ENCODE results near the gene NEU1.

NEU1 gene

GRCh38 chr6:31896493-31896855, 33.9 kb upstream of the NEU1 start:
- no peak for DNase-seq (ENCODE audit: low read depth in 2 of 2)

DNA sequence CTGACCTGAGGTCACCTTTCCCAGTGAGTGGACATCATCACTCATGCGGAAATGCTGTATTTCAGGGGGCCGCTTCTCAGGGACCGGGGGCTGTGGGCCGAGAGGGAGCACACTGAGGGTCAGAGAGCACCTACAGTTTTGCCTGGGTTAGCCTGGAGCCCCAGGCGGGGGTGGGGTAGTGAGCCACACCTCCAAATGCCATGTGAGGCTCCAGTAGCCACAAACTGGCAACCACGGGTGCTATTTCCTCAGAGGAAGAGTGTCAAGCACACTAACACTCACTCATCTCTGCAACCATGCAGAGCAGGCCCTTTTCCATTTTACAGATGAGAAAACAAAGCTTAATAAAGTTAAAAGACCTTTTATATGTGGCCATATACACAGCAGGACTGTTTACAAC, 30.2 kb upstream of the NEU1 start:
- DNase-seq (ENCODE audit: low read depth in 2 of 2): no peak

GRCh38 chr6:31889331-31889972, 26.8 kb upstream of the NEU1 start:
- no peak for DNase-seq (ENCODE audit: low read depth in 2 of 2)

DNA sequence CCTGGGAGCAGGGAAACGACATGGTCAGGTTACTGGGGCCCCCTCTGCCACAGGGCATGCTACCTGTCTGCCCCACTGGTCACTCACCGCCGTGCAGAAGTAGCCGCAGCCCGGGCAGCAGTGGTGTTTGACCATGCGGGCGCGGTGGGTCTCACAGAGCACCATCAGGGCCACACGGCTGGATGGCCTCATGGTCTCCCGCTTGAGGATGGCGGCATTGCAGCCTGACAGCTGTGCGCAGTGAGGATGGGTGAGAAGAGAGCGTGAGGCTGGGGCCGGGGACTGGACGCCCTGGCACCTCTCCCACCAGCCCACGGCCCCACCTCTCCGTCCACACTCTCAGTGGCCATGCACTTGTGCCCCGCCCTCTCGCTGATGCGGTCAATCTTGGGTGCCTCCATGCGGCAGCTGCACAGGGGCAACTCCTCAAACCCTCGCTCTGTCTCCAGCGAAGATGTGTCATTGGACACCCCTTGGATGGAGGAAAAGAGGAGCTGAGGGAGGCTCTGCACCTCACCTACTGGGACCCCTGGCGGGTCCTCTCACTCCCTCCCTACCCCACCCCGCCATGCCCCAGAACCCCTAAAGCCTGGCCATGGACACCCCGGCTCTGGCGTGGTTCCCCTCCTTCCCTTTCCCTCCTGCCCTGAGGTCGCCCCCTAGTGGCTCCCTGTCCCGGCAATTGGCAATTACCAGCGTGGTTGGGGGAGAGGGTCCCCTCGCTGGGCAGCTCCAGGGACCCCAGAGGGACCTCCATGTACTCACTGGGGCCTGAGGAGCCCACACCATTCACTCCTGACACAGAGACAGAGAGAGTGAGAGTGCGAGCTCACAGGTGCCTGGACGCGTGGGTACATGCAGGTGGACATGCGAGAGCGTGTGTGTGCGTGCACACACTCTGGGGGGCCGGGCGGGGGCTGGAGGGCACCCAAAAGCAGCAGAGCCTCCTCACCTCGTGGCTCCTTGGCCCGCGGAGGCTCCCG, 25.9 kb upstream of the NEU1 start:
- DNase-seq (ENCODE audit: low read depth in 2 of 2): peak in 1 of 2 donors; percentile 40

GRCh38 chr6:31887173-31888007, 24.8 kb upstream of the NEU1 start:
- no peak for DNase-seq (ENCODE audit: low read depth in 2 of 2)

DNA sequence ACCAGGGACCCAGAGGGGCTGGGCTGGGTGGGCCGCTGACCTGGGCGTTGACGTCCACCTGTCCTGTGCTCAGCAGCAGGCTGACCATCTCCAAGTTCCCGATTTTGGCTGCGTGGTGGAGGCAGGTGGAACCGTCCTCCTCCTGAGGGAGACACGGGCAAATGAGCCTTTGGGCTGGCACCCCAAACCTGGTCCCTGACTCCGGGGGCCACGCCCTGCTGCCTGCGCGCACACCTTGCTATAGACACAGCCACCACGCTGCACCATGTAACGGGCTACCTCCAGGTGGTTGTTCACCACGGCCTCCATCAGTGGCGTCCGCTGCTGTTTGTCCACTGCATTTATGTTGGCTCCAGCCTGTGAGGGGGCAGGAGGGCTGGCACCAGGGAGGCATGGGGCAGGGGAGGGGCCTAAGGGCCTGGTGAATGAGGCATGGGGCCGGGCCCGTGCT, 23.9 kb upstream of the NEU1 start:
- DNase-seq (ENCODE audit: low read depth in 2 of 2): no peak

GRCh38 chr6:31884528-31885035, 22.0 kb upstream of the NEU1 start:
- no peak for DNase-seq (ENCODE audit: low read depth in 2 of 2)

GRCh38 chr6:31883676-31884075, 21.1 kb upstream of the NEU1 start:
- DNase-seq (ENCODE audit: low read depth in 2 of 2): no peak

DNA sequence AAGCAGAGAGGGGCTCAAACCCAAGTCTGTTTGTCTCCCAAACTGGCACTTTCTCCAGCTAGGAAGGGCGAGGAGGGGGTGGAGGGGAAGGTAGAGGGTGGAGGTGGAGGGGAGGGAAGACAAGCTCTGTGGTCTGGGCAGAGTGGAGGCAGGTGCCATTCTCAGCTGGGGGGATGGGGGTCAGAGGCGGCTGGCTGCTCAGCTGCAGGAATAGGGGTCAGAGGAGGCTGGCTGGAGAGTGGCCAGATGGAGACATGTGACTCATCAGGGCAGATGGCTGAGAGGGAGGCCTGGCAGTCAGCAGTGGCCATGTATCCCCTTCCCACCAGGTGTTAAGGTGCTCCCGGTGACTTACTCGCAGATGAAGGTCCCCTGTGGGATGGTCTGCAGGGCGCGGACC, 19.7 kb upstream of the NEU1 start:
- DNase-seq (ENCODE audit: low read depth in 2 of 2): no peak

DNA sequence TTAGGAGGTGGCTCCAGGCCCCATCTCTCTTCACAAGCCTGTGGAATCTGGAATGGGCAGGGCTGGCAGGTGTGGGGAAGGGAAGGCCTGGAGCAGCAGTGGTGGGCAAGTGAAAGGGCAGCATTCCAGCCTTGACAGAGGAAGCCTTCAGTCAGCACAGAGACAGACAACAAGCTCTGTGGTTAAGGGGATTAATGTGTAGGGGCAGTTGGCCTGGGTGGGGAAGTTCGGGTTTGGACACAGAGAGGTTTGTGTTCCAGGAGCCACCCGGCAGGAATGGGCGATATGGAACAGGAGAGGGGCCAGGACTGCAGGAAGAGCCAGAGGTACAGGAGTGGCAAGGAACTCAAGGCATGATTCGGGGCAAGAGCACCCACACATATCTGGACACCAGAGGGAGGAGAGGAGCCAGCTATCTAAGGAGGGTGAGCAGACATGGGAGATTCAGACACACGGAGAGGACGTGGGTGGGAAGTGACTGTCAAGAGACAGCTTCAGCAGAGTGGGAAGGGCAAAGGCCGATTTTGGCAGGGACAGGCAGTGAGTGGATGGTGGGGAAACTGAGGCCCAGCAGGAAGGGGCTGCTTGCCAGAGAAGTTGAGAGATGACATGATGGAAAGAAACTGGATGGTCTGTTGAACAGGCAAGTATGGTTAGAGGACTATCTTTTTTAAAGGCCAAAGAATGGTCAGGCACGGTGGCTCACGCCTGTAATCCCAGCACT, 18.7 kb upstream of the NEU1 start:
- no peak for DNase-seq (ENCODE audit: low read depth in 2 of 2)

- DNase-seq (ENCODE audit: low read depth in 2 of 2): no peak
Measured at GRCh38 chr6:31880616-31881015, 18.0 kb upstream of the NEU1 start.

GRCh38 chr6:31879901-31880300, 17.3 kb upstream of the NEU1 start:
- DNase-seq (ENCODE audit: low read depth in 2 of 2): no peak

GRCh38 chr6:31879143-31879542, 16.5 kb upstream of the NEU1 start:
- DNase-seq (ENCODE audit: low read depth in 2 of 2): no peak

GRCh38 chr6:31878726-31879125, 16.1 kb upstream of the NEU1 start, which contains the start of gene SLC44A4:
TSS of gene SLC44A4 (minus strand) at chr6:31878997. CDS start at chr6:31878980, 17 bp downstream.
- no peak for DNase-seq (ENCODE audit: low read depth in 2 of 2)

DNA sequence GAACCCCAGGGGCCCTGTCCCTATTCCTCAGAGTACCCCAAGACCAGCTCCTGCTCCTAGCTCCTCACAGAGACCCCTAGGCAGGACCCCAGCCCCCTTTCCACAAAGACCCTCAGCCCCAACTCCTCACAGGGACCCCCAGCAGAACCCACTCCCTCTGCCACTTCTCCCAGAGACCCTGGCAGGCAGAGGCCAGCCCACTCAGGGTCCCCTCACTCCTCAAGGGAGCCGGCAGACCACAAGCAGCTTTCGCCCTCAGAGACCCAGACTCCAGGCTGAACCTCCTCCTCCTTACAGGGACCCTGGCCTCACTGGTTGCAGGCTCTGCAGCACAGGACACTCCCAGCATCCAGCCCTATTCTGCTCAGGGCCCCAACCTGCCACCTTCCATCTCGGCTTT, 15.6 kb upstream of the NEU1 start:
- no peak for DNase-seq (ENCODE audit: low read depth in 2 of 2)

- DNase-seq (ENCODE audit: low read depth in 2 of 2): no peak
Measured at GRCh38 chr6:31877651-31878161, 15.1 kb upstream of the NEU1 start.

GRCh38 chr6:31877125-31877650, 14.6 kb upstream of the NEU1 start:
- no peak for DNase-seq (ENCODE audit: low read depth in 2 of 2)

DNA sequence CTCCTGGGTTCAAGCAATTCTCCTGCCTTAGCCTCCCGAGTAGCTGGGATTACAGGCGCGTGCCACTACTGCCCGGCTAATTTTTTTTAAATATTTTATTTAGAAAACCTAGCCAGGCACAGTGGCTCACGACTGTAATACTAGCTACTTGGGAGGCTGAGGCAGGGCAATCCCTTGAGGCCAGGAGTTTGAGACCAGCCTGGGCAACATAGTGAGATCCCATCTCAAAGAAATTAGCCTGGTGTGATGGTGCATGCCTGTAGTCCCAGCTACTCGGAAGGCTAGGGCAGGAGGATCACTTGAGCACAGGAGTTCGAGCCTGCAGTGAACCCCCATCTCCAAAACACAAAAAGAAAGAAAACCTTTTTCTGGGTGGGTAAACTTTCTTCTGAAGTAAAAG, 13.7 kb upstream of the NEU1 start:
- no peak for DNase-seq (ENCODE audit: low read depth in 2 of 2)

GRCh38 chr6:31875877-31876276, 13.3 kb upstream of the NEU1 start:
- no peak for DNase-seq (ENCODE audit: low read depth in 2 of 2)

- DNase-seq (ENCODE audit: low read depth in 2 of 2): no peak
Measured at GRCh38 chr6:31874836-31875572, 12.4 kb upstream of the NEU1 start.
